Endodermal cell (in vitro differentiated cells): ENCODE measurements around the gene CEP85L. TPM values are rescaled to one million over a fixed set of nuclear protein-coding genes. Genes with fewer than 3 reads are reported as not detected.

Experiments used
- DNase-seq: peaks from one replicate; pipeline ENCODE4 v3.0.0-alpha.2; 2017
- H3K27ac ChIP-seq: 2 replicates; pipeline ENCODE4 v1.5.1; 2013; ENCODE audit warnings: mild to moderate bottlenecking, low read depth, low read length, moderate library complexity
- H3K27me3 ChIP-seq: 2 replicates; pipeline ENCODE4 v1.6.1; 2013; ENCODE audit warnings: mild to moderate bottlenecking, low read length, moderate library complexity; ENCODE audit not compliant: insufficient read depth, control insufficient read depth, poor library complexity, severe bottlenecking
- H3K36me3 ChIP-seq: 2 replicates; pipeline ENCODE4 v1.7.0; 2013; ENCODE audit warnings: mild to moderate bottlenecking, low read length, moderate library complexity; ENCODE audit not compliant: control insufficient read depth, insufficient read depth
- H3K4me1 ChIP-seq: one replicate; pipeline ENCODE4 v1.7.0; 2013; ENCODE audit warnings: low read length; ENCODE audit not compliant: control insufficient read depth, insufficient read depth
- H3K4me3 ChIP-seq: 2 replicates; pipeline ENCODE4 v1.5.1; 2013; ENCODE audit warnings: mild to moderate bottlenecking, low read length, moderate library complexity
- H3K9ac ChIP-seq: 2 replicates; pipeline ENCODE4 v1.6.1; 2013; ENCODE audit warnings: mild to moderate bottlenecking, low read length, moderate library complexity; ENCODE audit not compliant: poor library complexity, severe bottlenecking; ENCODE audit errors: extremely low read depth
- H3K9me3 ChIP-seq: 2 replicates; pipeline ENCODE4 v1.6.1; 2013; ENCODE audit warnings: mild to moderate bottlenecking, low read length, moderate library complexity; ENCODE audit not compliant: control insufficient read depth
- H3K27ac Mint-ChIP-seq: 2 replicates; pipeline ENCODE4 v1.8.0; 2020; ENCODE audit warnings: mixed read lengths
- H3K27me3 Mint-ChIP-seq: 2 replicates; pipeline ENCODE4 v1.8.0; 2021; ENCODE audit warnings: mild to moderate bottlenecking, mixed read lengths; ENCODE audit not compliant: insufficient read depth
- H3K36me3 Mint-ChIP-seq: 2 replicates; pipeline ENCODE4 v1.8.0; 2020; ENCODE audit warnings: low read depth, mixed read lengths
- H3K4me1 Mint-ChIP-seq: 2 replicates; pipeline ENCODE4 v1.8.0; 2020; ENCODE audit warnings: mixed read lengths
- H3K4me3 Mint-ChIP-seq: 2 replicates; pipeline ENCODE4 v1.8.0; 2020; ENCODE audit warnings: mild to moderate bottlenecking, moderate library complexity, mixed read lengths
- H3K9me3 Mint-ChIP-seq: 2 replicates; pipeline ENCODE4 v1.8.0; 2020; ENCODE audit warnings: mild to moderate bottlenecking, mixed read lengths
- WGBS, 2 experiments: methylation state at CpG; one replicate each; pipeline versions ENCODE4 v1.1.5 to v1.1.7; 2013; ENCODE audit warnings: missing lambda C conversion rate in 2 of 2, mixed read lengths in 1 of 2; ENCODE audit not compliant: insufficient coverage in 1 of 2, insufficient read length in 1 of 2; 5-methylcytosine and 5-hydroxymethylcytosine counted together
- total RNA-seq, 2 donors: library from RNA; stranded (reverse); fragmentation: NEBNext Ultra II Directional in 1 of 2; extraction: Animal tissue kit (Norgen Biotek cat#: 25700) in 1 of 2; gene quantifications; 2 replicates in 1 of 2; 3 replicates in 1 of 2; pipeline ENCODE4 v1.2.1, GENCODE V29; 2021
- TF ChIP-seq, protein P1 (sequence below): fragments of 200-600 bp; sonication (generic); conservative IDR thresholded peaks from 2 replicates; pipeline ENCODE4 v1.5.0; 2021; ENCODE audit warnings: antibody characterized with exemption, mild to moderate bottlenecking

The CEP85L gene
- total RNA-seq, 2 donors from 2014 or later, result 6.7 to 10.2 TPM

DNA sequence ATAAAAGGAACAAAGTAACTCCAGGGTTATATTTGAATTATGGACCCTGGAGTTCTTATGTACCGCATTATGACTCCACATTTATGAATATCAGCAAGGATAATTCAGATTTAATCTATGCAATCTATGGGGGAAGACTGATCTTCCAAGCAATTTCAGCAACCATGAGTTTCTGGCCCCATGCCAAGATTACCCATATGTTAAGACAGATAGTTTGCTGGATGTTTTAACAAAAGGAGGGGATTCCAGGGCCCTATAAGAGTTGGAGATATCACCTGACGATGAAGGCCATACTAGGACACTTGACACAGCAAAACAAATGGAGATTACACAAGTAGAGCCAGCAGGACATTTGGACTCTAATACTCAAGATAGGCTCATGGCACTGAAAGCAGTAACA lies 149.2 kb downstream of the CEP85L start:
- H3K9me3 ChIP-seq, result peaks cover 41% of the 10 kb centered on the region
- Mint-ChIP-seq H3K27me3 (no peaks in the 10 kb centered on the region), H3K27ac (no peak overlapping the region), H3K36me3 (peaks cover 12% of the 10 kb centered on the region), H3K4me1 (peaks cover 10% of the 10 kb centered on the region), H3K4me3 (no peak overlapping the region), H3K9me3 (peaks cover 6% of the 10 kb centered on the region)
- peaks cover 5% of the 10 kb centered on the region for H3K36me3 ChIP-seq
- TF ChIP-seq, protein P1, sequence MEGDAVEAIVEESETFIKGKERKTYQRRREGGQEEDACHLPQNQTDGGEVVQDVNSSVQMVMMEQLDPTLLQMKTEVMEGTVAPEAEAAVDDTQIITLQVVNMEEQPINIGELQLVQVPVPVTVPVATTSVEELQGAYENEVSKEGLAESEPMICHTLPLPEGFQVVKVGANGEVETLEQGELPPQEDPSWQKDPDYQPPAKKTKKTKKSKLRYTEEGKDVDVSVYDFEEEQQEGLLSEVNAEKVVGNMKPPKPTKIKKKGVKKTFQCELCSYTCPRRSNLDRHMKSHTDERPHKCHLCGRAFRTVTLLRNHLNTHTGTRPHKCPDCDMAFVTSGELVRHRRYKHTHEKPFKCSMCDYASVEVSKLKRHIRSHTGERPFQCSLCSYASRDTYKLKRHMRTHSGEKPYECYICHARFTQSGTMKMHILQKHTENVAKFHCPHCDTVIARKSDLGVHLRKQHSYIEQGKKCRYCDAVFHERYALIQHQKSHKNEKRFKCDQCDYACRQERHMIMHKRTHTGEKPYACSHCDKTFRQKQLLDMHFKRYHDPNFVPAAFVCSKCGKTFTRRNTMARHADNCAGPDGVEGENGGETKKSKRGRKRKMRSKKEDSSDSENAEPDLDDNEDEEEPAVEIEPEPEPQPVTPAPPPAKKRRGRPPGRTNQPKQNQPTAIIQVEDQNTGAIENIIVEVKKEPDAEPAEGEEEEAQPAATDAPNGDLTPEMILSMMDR, result no peak
- peak overlapping the region; percentile 25 for H3K4me3 ChIP-seq
- no peak overlapping the region for H3K9ac ChIP-seq
- H3K4me1 ChIP-seq, result peaks cover 3% of the 10 kb centered on the region
- no peak for DNase-seq
- no peak overlapping the region for H3K27ac ChIP-seq
- no peaks in the 10 kb centered on the region for H3K27me3 ChIP-seq
- 50 to 77% methylated on average over 1 to 2 of the region's 2 CpGs for WGBS, 2 experiments

- H3K27ac Mint-ChIP-seq, result no peak overlapping the region
- no peak overlapping the region for H3K4me3 Mint-ChIP-seq
- TF ChIP-seq, protein P1, result no peak
- no peak overlapping the region for H3K27ac ChIP-seq
- peaks cover 41% of the 10 kb centered on the region for H3K9me3 ChIP-seq
- peaks cover 5% of the 10 kb centered on the region for H3K36me3 ChIP-seq
- peaks cover 12% of the 10 kb centered on the region for H3K36me3 Mint-ChIP-seq
- no peaks in the 10 kb centered on the region for H3K27me3 Mint-ChIP-seq
- peak overlapping the region; percentile 41 for H3K4me3 ChIP-seq
- WGBS, 2 experiments, result 89 to 100% methylated on average over 1 of the region's 1 CpG
- H3K9me3 Mint-ChIP-seq, result peaks cover 6% of the 10 kb centered on the region
- no peaks in the 10 kb centered on the region for H3K27me3 ChIP-seq
- no peak for DNase-seq
- no peak overlapping the region for H3K9ac ChIP-seq
- H3K4me1 Mint-ChIP-seq, result peaks cover 8% of the 10 kb centered on the region
- peaks cover 3% of the 10 kb centered on the region for H3K4me1 ChIP-seq
These were observed 149.6 kb downstream of the CEP85L start for GRCh38 chr6:118501765-118502164.

DNA sequence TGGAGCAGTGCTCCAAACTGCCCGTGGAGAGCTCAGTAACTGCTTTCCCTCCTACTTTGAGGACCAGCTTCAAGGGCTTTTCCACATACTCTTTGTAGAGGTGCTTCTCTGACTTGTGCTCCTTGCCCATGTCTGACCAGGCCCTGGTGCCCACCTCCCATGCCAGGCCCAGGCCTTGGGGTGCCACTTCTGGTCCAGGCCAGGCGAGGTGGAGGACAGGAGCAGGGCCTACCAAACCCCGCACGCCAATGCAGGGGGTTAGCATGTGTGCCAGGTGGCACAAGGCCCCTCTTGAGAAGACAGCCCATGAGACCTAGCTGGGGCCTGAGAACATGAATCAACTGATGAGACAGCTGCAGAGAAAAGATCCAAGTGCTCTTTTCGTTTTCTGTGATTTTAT lies 150.3 kb downstream of the CEP85L start:
- TF ChIP-seq, protein P1, result no peak
- WGBS, 2 experiments, result 92% methylated on average over 5 of the region's 5 CpGs; no CpG with 5 or more reads in 1 of the 2 experiments
- H3K4me1 ChIP-seq, result peaks cover 3% of the 10 kb centered on the region
- H3K9me3 Mint-ChIP-seq, result peaks cover 6% of the 10 kb centered on the region
- peaks cover 8% of the 10 kb centered on the region for H3K4me1 Mint-ChIP-seq
- peaks cover 5% of the 10 kb centered on the region for H3K36me3 ChIP-seq
- peaks cover 12% of the 10 kb centered on the region for H3K36me3 Mint-ChIP-seq
- peak overlapping the region; percentile 41 for H3K4me3 ChIP-seq
- H3K27ac ChIP-seq, result peak overlapping the region; percentile 50
- no peak overlapping the region for H3K4me3 Mint-ChIP-seq
- H3K9ac ChIP-seq, result peak overlapping the region; percentile 31
- H3K27me3 ChIP-seq, result no peaks in the 10 kb centered on the region
- no peaks in the 10 kb centered on the region for H3K27me3 Mint-ChIP-seq
- DNase-seq, result no peak
- H3K9me3 ChIP-seq, result peaks cover 41% of the 10 kb centered on the region
- peak overlapping the region; percentile 80 for H3K27ac Mint-ChIP-seq
